Eye (tissue), 1 donor: Measurements from ENCODE around the gene GLP2R.

Experiments used
- DNase-seq: peaks from one replicate; pipeline ENCODE4 v3.0.0-alpha.2; 2015

The GLP2R gene

DNA sequence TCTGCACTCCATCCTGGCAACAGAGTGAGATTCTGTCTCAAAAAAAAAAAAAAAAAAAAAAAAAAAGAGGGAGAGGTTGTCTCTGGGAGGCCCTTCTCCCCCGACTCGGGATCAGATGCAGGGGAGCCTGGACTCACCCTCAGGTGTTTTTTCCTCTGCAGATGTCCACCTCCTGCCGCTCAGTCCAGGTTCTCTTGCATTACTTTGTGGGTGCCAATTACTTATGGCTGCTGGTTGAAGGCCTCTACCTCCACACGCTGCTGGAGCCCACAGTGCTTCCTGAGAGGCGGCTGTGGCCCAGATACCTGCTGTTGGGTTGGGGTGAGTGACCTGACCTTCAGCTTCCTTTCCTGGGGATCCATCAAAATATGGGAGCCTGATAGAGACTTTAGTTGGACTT, 34.1 kb downstream of the GLP2R start:
- no peak for DNase-seq

DNA sequence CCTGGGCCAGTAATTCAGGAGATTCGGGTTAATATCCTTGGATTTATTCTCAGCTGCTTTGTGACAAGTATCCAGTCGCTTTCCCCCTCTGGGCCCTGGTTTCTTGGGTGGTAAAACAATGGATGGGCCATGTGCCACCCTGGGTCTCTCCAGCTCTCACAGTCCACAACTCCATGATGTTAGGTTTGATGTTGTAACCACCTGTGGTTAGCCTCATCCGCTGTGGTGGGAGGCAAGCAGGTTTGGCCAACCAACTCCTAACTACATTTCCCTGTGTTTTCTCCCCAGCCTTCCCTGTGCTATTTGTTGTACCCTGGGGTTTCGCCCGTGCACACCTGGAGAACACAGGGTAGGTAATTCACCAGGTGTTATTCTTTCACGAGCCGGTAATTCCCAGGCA, 35.1 kb downstream of the GLP2R start:
- no peak for DNase-seq

GRCh38 chr17:9862220-9862619, 36.5 kb downstream of the GLP2R start:
- no peak for DNase-seq

DNA sequence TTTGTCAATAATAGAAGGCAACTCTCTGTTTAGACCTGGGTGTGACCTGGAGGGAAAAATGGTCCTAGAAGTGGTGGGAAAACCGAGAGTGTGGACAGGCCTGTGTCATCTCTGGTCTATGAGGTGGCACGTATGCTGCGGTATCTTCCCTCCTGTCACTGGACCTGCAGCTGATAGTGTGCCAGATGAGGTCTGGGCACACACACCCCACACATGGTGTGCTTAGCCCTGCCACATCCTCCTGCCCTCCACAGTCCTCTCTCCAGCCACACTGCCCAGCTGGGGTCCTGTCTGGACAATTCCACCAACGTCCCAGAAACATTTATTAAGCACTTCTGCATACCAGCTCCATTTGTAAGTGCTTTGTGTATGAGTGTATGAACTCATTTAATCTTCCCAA, 37.2 kb downstream of the GLP2R start:
- DNase-seq: no peak

- DNase-seq: no peak
Measured at GRCh38 chr17:9865586-9865985, 39.9 kb downstream of the GLP2R start.

DNA sequence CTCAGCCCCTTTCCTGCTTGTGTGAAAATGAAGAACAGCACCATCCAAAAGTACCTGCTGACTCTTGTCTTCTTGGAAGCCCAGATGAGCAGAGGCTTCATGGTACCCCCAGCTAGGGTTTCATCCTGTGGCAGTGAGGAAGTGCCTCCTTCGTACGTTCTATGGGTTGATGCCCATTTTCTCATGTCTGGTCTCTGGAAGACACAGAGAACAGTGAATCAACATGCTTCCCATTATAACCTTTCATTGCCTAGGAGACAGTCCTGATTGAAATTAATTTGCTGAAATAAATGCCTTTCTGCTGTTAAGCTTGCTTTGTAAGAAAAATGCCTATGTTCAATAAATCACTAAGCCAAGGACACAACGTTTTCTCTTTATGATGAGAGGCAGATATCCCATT, 42.8 kb downstream of the GLP2R start:
- DNase-seq: no peak

DNA sequence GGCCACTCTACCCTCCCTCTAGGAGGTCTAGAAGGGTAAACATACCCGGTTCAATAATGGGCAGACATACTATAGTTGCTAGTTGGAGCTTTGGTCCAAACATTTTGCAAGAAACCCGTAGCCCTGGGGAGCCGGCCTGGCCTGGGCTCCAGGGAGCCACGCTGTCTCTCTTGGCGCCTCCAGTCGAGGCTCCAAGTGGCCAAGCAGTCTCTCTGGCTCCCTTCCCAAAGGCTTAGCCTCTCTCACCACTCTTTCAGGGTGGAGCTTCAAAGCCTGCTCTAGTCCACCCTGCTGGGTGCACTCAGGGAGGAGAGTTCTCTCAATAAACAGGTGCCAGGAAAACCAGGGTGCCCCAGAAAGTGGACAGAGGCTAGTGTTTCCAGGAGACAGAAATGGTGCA, 47.1 kb downstream of the GLP2R start:
- no peak for DNase-seq

- no peak for DNase-seq
Measured at GRCh38 chr17:9874722-9875121, 49.0 kb downstream of the GLP2R start.

DNA sequence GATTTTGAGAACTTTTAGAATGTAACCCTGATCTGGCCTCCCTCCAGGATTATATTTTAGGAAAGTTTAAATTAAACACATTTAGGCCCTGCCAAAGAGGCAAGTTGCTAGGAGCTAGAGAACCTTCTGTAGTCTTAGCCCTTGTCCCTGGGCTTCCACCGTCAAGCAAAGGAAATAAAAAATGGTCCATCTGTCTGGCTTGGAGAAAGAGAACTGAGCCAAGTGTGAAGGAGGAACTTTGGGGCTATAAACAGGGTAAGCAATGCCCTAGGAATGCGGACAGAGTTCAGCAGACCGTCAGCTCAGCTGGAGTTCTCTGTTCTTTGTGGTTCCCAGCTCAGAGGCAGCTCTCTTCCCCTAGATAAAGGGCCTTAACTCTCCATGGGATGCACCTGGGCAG, 49.7 kb downstream of the GLP2R start:
- no peak for DNase-seq

DNA sequence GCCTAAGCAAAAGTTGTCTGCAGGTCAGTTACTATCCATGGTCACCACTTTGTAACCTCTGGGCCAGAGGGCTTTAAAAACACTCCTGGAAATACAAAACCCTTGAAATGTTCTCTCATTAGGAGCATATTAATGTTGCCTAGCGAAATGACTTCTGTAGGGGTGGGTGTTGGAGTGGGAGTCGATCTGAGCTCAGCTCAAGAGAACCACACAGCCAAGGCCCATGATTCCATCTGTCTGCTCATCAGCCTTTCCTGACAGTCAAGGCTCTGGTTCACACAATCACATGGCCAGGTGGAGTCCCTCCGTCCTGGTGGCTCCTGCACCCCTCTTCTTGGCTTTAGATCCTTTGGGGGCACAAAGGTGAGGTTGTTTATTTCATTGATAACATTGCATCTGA, 52.6 kb downstream of the GLP2R start:
- DNase-seq: no peak

GRCh38 chr17:9878786-9879525, 53.2 kb downstream of the GLP2R start:
- no peak for DNase-seq

- no peak for DNase-seq
Measured at GRCh38 chr17:9880582-9880999, 54.9 kb downstream of the GLP2R start.

GRCh38 chr17:9883451-9883850, 57.7 kb downstream of the GLP2R start:
- no peak for DNase-seq

GRCh38 chr17:9886141-9886930, 60.6 kb downstream of the GLP2R start:
- DNase-seq: no peak

- no peak for DNase-seq
Measured at GRCh38 chr17:9887508-9887907, 61.8 kb downstream of the GLP2R start.

DNA sequence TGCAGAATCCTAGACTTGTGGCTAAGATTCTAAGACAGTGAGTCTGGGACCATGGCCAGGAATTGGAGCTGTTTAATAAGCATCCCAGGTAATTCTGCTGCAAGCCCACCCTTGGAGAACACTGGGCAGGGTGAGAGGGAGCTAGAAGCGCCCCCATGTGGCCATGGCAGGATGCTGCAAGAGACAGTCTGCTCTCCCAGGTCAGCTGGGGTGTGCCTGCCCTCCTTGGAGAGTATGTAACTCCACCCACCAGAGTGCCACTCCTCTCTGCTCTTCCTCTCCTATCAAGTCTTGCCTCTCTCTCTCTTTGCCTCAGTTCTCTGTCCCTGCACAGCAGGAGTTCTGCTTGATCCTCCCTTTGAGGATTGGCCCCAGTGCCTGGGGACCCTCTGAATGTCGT, 64.4 kb downstream of the GLP2R start:
- no peak for DNase-seq

DNA sequence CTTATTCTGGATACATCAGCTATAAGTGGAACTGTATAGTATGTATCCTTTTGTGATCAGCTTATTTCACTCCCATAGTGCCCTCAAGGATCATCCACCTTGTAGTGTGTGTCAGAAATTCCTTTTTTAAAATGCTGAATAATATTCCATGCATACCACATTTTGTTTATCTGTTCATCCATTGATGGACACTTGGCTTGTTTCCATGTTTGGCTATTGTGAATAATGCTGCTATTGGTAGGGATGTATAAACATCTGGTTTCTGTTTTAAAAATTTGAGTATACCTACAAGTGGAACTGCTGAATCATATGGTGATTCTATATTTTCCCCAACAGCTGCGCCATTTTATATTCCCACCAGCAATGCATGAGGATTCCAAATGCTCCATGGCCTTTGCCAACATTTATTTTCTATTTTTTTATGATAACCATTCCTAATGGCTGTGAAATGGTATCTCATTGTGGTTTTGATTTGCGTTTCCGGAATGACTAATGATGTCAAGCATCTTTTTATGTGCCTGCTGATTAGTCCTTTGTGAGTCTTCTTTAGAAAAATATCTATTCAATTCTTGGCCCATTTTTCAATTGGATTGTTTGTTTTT, 67.8 kb downstream of the GLP2R start:
- no peak for DNase-seq

- no peak for DNase-seq
Measured at GRCh38 chr17:9894231-9894630, 68.5 kb downstream of the GLP2R start.

GRCh38 chr17:9895923-9896322, 70.2 kb downstream of the GLP2R start:
- DNase-seq: no peak

GRCh38 chr17:9897372-9897968, 71.7 kb downstream of the GLP2R start:
- peak; percentile 87 for DNase-seq

DNA sequence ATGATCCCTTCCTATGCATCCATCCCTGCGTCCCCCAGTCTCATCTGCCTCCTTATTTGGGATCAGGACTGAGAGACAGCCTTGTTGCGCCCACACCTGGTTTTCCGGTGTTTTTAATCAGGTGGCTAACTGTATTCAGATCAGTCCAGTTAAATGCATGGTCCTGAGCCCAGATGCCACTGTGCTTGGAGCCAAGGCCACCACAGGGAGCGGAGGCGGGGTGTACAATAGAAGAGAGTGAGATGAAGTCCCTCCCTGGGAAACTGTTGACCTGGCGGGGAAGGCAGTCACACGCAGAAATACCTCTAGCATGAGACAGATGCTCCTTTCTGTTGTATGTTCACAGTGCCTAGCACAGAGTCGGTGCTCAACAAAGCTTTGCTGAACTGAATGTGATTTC, 73.1 kb downstream of the GLP2R start:
- no peak for DNase-seq

- no peak for DNase-seq
Measured at GRCh38 chr17:9899280-9900043, 73.7 kb downstream of the GLP2R start.

DNA sequence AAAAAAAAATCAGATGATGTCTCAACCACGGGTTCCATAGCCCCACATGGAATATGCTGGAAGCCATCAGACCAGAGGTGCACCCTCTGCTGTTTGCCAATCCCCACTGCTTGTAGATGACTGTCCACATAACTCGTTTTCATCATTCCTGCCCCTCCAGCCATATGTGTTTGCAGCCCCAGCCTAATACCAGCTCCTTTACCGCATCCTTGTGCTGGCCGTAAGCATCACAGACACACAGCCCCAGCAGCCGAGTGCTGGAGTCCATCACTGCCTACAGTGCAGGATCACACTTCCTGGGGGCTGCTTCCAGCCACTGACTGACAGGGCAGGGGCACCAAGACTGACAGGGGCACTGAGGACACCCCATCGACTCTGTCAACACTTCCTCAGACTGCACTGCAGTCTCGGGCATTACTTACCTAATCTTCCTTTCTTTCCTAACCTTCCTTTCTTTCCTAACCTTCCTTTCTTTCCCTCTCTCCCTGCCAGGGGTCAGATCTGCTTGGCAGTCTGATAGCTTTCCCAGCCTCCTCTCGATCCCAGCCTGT, 74.4 kb downstream of the GLP2R start:
- no peak for DNase-seq
